Psoas muscle (tissue), 8 donors: ENCODE measurements around the gene NGDN. TPM values are rescaled to one million over a fixed set of nuclear protein-coding genes. Genes with fewer than 3 reads are reported as not detected.
A peak's percentile ranks its signal among the peaks of the same experiment; 100 is the strongest.

Experiments used
- ATAC-seq, 4 donors: fragments of 200-7000 bp; cut with Tn5 transposase; one replicate each; pipeline ENCODE4 v1.9.1; 2020; ENCODE audit warnings: moderate library complexity in 3 of 4, mild to moderate bottlenecking in 2 of 4
- DNase-seq, 2 donors: peaks; one replicate each; pipeline ENCODE4 v3.0.0-alpha.2; 2020
- H3K27ac ChIP-seq: fragments of 200-600 bp; one replicate; pipeline ENCODE4 v1.8.0; 2022
- H3K27me3 ChIP-seq, 3 donors: fragments of 200-600 bp in 1 of 3; one replicate each; pipeline versions ENCODE4 v1.6.1 to v1.8.0; 2013 to 2022; ENCODE audit warnings: low read length in 2 of 3, mild to moderate bottlenecking in 2 of 3, moderate library complexity in 1 of 3; ENCODE audit not compliant: insufficient read depth in 3 of 3
- H3K36me3 ChIP-seq, 2 donors: fragments of 200-600 bp in 1 of 2; one replicate each; pipeline versions ENCODE4 v1.6.1 to v1.8.0; 2013 to 2022; ENCODE audit warnings: low read depth in 1 of 2, mild to moderate bottlenecking in 1 of 2, moderate library complexity in 1 of 2; ENCODE audit not compliant: insufficient read depth in 1 of 2
- H3K4me1 ChIP-seq: fragments of 200-600 bp; one replicate; pipeline ENCODE4 v1.8.0; 2022
- H3K4me3 ChIP-seq: fragments of 200-600 bp; one replicate; pipeline ENCODE4 v1.8.0; 2022; ENCODE audit warnings: mild to moderate bottlenecking
- H3K9me3 ChIP-seq: fragments of 200-600 bp; one replicate; pipeline ENCODE4 v1.8.0; 2022
- WGBS, 3 donors: extraction: QIAGEN DNeasy Blood & Tissue Kit; methylation state at CpG; one replicate each; pipeline versions ENCODE4 v1.1.6 to v1.1.7; 2013; 5-methylcytosine and 5-hydroxymethylcytosine counted together
- intact Hi-C, 2 donors: fragments of 100-400 bp; cut with DNase I; formaldehyde crosslinking; loops; one replicate each; pipeline versions ENCODE4 v1.11.0 to v1.14.2; 2022
- polyA plus RNA-seq, 3 donors: library from polyadenylated mRNA; stranded (reverse); fragments of 200-250 nt; gene quantifications; one replicate each; pipeline ENCODE4 v1.2.3, GENCODE V29; 2013
- total RNA-seq, 4 donors: library from RNA; stranded (reverse); fragmentation: NEBNext Ultra II Directional in 2 of 4; extraction: Animal tissue kit (Norgen Biotek cat#: 25700) in 2 of 4; gene quantifications; one replicate each; pipeline versions ENCODE4 v1.2.1 to v1.2.4, GENCODE V29; 2021 to 2023
- TF ChIP-seq, protein P1 (sequence below): fragments of 200-600 bp; IDR thresholded peaks from one replicate; pipeline ENCODE4 v1.8.0; 2022; ENCODE audit warnings: antibody characterized with exemption
- donor health status: healthy with polysubstance abuse.
- donor health status: DM: no; HTN: no; CAD: no; lungs with moderate emphysema.
- donor health status: Bipolar disorder and iron deficiency.
- donor health status: healthy.
- donor health status: DM: yes; HTN: yes; CAD: no.
- donor health status: DM: no; HTN: no; CAD: no.
- donor health status: DM: no; HTN: no; CAD: no.
- donor health status: DM: yes; HTN: yes; CAD: no.

Gene NGDN
- total and polyA plus RNA-seq, 7 donors = 20.3 to 91.1 (median 49.9) TPM

DNA sequence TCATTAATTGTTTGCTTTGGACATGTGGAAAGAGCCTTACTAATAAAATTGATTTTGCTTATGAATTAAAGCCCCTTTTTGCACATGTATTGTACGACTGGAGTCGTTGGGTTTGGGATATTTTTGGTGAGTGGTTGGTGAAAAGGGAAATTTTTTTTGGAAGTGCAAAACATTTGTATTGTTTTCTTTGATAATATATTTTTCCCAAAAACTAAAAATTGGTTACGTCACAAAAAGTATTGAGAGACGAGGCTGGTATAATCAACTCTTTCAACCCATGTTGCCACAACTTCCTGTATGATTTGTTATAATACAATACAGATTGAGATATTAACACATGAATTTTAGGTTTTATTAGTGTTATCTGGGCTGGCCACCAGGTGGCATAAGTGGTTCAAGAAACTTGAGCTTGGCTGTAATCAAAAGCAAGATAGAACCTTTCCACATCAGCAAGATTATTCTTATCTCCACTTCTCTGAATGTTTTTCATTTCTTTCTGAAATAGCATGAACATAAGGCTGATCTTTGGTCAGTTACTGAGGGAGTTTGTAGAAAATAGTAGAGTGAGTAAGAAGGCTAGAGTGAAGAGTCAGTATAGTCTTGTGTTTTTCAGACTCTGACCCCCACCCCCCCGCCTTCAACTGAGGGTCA lies 8.7 kb downstream of the NGDN start:
- no peak overlapping the region for H3K4me3 ChIP-seq
- ATAC-seq (peak; percentile 50 to 83 (median 68)), DNase-seq (peak; percentile 46 to 64)
- intact Hi-C loops = loop anchor here in 1 of 2 donors (1.0 kb wide), 1 partner anchor 84 kb away; no protein-coding TSS in a partner anchor
- 25 to 42% (median 42%) methylated on average over 5 of the region's 5 CpGs for WGBS, 3 donors
- H3K4me1 ChIP-seq = no peaks in the 10 kb centered on the region
- H3K36me3 ChIP-seq = peaks cover 24 to 76% of the 10 kb centered on the region in 2 donors
- H3K9me3 ChIP-seq = no peaks in the 10 kb centered on the region
- H3K27ac ChIP-seq = no peak overlapping the region
- no peaks in the 10 kb centered on the region for H3K27me3 ChIP-seq
- TF ChIP-seq, protein P1, sequence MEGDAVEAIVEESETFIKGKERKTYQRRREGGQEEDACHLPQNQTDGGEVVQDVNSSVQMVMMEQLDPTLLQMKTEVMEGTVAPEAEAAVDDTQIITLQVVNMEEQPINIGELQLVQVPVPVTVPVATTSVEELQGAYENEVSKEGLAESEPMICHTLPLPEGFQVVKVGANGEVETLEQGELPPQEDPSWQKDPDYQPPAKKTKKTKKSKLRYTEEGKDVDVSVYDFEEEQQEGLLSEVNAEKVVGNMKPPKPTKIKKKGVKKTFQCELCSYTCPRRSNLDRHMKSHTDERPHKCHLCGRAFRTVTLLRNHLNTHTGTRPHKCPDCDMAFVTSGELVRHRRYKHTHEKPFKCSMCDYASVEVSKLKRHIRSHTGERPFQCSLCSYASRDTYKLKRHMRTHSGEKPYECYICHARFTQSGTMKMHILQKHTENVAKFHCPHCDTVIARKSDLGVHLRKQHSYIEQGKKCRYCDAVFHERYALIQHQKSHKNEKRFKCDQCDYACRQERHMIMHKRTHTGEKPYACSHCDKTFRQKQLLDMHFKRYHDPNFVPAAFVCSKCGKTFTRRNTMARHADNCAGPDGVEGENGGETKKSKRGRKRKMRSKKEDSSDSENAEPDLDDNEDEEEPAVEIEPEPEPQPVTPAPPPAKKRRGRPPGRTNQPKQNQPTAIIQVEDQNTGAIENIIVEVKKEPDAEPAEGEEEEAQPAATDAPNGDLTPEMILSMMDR = peak; percentile 83

DNA sequence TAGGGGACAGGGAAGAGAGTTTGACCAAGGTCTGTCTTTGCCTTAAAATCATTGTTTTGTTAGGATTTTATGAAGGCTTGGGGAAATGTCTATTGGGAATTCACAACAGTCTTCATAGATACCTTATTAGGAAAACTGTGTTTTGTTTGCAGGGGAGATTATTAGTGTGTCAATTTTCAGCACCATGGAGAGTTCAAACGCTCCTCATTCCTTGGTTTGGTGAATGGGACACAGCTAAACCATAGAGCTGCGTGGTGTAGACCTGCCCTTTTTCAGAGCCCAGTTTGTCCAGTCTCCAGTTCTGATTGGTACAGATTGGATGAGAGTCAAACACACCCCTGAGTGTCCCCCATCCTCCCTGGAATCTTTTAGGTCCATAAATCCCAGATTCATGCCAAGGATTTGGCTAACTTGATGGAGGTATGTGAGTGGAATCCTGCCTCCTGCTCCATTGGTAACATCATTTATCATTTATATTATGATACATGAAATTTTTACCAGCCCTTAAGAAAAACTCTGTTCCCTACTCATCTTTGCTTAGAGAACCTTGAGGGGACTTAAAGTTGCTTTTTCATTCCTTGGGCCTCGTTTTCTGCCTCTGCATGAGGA lies 12.0 kb downstream of the NGDN start:
- DNase-seq = no peak
- H3K27ac ChIP-seq = no peak overlapping the region
- ATAC-seq = no peak
- intact Hi-C loops = no loop called here
- WGBS, 3 donors = 53 to 62% (median 57%) methylated on average over 3 of the region's 3 CpGs
- TF ChIP-seq, protein P1 = no peak
- H3K36me3 ChIP-seq = peaks cover 8 to 44% of the 10 kb centered on the region in 2 donors
- H3K9me3 ChIP-seq = no peaks in the 10 kb centered on the region
- no peaks in the 10 kb centered on the region for H3K27me3 ChIP-seq
- no peak overlapping the region for H3K4me3 ChIP-seq
- no peaks in the 10 kb centered on the region for H3K4me1 ChIP-seq

DNA sequence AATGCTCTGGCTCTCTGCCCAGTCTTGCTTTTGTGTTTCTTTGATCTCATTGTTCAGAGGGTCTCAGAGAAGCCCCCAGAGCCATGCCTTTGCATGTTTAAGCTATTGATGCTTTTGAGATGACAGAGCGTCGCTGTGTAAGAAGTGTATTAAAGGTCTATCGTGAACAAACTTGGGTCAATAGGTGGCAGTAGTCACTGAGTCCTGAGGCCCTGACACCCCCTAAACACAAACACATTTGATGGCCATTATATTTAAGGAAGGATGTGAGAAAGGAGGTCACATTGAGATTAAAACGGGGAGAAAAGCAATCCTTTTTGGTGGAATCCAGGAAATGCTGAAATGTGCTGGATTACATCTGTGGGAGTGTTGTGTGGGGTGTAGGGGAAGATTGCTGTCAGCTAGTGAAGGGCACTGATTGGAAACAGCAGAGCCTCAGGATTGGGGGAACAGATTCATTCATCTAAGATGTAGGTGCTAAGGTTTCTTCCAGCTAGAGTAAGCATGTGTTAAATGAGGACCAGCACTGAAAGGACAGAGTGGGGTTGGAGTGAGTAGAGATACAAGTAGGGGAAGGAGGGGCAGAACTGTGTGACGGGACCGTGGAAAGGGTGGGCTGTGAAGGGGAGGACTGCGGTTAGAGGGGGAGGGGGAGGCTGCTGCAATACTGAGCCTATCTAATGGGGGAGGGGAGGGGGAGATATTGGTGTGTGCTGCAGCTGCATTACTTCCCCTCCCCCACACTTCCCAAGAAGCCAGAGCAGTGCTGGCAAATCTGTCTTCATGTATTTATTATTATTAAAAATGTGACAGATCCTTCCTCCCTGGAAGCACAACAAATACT lies 12.7 kb downstream of the NGDN start:
- Histone ChIP-seq H3K27me3 (no peaks in the 10 kb centered on the region), H3K9me3 (no peaks in the 10 kb centered on the region), H3K4me1 (no peaks in the 10 kb centered on the region), H3K4me3 (no peak overlapping the region), H3K36me3 (peaks cover 2 to 36% of the 10 kb centered on the region in 2 donors), H3K27ac (no peak overlapping the region)
- TF ChIP-seq, protein P1 = no peak
- intact Hi-C loops = loop anchor here in 1 of 2 donors (2.0 kb wide), 1 partner anchor 81 kb away; no protein-coding TSS in a partner anchor
- DNase-seq = no peak
- no peak for ATAC-seq
- WGBS, 3 donors = 50 to 61% (median 56%) methylated on average over 7 of the region's 7 CpGs

DNA sequence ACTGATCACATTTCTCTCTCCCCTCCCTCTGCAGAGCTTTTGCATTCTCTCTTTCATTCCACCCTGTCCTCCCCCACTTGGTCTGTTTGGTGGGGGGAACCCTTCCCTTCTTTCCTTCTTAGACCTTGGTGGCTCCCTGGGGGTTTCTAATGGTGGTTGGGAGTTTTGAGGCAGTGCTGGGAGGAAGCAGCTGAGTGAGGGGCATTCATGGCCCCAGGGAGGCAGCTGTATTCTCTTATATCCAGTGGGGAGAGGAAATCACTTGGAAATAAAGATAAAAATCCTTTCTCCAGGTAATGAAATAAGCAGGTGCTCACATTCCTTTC lies 13.3 kb downstream of the NGDN start:
- peaks cover 0 to 30% of the 10 kb centered on the region in 2 donors for H3K36me3 ChIP-seq
- H3K27ac ChIP-seq = no peak overlapping the region
- no peak for DNase-seq
- no peaks in the 10 kb centered on the region for H3K9me3 ChIP-seq
- no peaks in the 10 kb centered on the region for H3K27me3 ChIP-seq
- H3K4me1 ChIP-seq = no peaks in the 10 kb centered on the region
- TF ChIP-seq, protein P1 = no peak
- ATAC-seq = no peak
- H3K4me3 ChIP-seq = no peak overlapping the region
- intact Hi-C loops = loop anchor here in 1 of 2 donors (2.0 kb wide), 1 partner anchor 80 kb away; no protein-coding TSS in a partner anchor
